GM18909 (cell line): ENCODE measurements around the gene SPACDR.

ENCODE experiments used
- ATAC-seq: cut with Tn5 transposase; IDR thresholded peaks from one replicate; pipeline ENCODE4 v1.9.1; 2021; ENCODE audit warnings: mild to moderate bottlenecking; ENCODE audit not compliant: unreplicated experiment, poor library complexity

SPACDR gene

DNA sequence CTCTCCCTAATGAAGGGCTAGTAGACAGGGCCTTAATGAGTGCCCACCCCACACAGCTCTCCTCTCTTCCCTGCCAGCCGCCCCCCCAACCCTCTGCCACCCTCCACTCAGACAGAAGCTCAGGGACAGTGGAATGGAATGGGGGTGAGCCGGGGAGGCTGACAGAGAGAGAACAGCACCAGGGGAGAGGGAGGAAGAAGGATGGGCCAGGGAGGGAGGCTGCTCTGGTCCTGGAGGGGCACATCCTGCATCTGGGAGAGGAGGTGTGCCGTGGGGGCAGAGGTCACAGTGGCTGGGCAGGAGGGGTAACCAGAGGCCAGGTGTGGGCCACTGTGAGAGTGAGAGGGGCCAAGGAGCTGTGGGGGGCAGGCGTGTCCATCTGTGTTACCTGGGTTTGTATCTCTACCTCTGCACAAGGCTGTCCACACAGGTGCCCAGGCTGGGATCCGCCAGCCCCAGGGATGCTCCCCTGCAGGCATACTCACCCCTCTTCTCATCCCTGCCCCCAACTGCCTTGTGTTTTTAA lies 22.1 kb upstream of the SPACDR start:
- ATAC-seq, result no peak

DNA sequence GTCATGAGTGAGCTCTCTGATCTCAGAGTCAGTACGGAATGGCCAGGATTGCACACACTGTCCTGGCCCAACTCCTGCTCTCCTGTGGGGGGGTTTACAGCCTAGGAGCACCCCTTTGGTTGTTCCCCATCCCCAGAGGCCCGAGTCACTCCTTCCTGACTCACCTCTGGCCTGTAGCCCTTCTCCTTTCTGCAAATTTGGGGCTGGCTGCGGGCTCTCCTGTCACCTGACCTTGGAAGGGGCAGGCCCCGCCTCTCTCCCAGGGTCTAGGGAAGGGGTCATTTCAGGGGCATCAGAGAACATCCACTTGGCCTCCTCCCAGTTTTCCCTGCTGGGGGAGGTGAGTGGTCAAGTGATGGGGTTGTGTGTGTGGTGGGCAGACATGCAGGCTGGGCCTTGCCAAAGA lies 21.4 kb upstream of the SPACDR start:
- no peak for ATAC-seq

DNA sequence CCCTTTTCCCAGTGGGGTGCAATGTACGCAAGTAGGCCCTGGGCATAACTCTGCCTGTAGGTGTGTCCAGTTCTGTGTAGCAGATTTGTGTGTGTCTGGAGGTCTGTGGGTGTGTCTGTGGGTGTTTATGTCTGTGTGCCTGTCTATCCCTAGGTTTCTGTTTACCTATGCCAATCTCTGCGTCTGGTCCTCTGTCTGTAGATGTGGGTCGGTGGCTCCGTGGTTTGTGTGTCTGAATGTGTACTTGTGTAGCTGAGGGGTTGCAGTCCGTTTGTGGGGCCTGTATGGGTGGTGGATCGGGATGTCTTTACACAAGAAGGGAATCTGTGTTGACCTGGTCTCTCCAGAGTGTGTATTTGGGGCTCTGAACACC lies 20.6 kb upstream of the SPACDR start:
- ATAC-seq, result no peak

DNA sequence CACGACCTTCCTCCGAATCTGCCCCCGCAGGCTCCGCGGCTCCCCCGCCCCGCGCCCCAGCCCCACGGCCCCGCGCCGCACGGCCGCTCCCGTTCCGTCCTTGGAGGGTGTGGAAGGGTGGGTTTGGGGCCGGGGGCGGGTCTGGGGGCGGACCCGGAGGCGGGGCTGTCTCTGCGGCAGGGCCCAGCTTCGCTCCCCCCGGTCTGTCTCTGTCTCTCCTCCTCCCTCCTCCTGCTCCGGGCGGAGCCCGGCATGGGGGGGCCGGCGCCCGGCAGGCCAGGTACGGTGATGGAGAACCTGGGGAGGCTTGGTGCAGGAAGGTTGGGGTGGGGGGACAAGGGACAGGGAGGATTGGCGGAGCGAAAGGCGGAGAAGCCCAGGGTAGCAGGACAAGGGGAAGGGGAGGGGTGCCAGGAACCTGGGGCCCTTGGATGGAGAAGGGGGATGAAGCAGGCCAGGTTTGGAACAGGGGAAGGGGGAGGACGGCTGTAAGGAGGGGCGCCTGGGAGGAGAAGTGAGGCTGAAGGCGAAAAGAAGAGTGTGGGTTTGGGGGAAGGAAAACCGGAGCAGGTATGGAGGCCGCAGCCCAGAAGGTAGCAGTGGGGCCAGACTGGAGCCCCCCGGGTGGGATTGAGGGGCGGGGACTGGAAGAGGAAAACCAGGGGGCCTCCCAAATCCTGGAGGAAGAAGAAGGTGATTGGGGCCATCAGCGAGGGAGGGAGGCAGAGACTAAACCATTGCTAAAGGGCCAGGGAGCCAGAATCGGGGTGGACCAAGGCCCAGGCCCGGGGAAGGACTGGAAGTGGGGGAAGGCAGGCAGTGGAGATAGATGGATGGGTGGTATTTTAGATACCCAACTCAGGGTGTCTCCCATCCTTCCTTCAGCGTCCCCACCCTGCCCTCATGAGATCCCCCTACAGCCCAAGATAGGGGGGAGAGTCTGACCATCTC lies 19.9 kb upstream of the SPACDR start, which contains the start of gene NYAP1:
Gene NYAP1 (plus strand): TSS at position 206 of the 951 bp plus-strand sequence. CDS start 1,385 bp downstream, outside the sequence.
- peak; percentile 15 for ATAC-seq

DNA sequence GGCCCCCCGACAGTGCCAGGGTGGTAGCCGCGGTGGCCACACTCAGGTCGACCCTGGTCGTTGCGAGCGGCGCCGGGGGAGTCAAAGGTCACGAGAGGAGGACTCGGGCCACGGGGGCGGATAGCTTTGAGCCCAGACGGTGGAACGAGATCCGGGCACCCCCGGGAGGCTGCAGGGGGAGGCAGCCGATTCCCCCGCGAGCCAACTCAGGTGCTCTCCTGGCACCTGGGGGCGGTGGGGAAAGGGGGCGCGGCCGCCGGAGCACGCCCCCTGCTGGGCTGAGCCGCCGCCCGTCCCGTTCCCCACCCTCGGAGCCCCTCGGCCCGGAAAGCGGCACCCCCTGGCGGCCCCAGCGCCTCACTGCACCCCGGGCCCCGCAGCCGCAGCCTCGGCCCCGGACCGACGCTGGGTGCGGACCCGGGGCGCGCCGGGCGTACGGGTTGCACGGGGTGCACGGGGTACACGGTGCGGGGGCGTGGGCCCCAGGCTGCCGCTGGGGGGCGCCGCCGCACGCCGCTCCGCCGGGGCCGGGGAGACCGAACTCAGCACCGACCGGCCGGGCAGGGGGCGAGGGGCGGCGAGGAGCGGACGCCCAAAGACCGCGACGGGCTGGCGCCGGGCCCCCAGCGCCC lies 19.1 kb upstream of the SPACDR start:
- peak; percentile 68 for ATAC-seq

DNA sequence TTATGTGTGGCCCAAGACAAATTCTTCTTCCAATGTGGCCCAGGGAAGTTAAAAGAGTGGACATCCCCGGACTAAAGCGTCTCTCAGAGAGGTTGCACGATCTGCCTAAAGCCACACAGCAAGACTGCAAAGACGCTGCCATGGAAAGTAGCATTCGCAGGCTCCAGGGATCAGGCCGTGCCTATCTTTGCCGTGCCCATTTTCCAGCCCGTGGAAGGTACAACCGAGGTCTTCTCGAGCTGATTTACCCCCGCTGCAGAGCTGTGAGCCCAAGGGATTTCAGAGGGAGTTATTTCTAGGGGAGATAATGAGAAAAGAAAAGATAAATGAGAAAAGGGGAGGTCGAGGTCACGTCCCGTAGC lies 18.6 kb upstream of the SPACDR start:
- ATAC-seq, result no peak

DNA sequence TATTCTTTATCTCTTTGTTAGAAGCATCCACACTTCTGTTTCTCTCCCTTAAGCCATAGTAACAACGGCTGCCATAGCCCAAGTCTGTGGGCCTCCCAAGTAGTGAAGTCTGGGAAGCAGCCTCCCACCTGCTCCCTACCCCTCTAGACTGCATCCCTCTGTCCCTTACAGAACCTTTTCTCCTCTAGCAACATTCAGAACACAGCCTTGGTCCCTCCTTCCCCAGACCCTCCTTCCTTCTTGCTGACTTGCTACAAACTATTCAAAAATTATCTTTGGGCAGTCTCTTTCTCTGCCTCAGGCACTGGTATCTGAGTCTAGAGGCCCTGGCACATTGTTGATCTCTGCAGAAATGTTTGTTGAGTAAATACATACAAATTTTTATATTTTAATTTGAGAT lies 17.4 kb upstream of the SPACDR start:
- ATAC-seq, result no peak

DNA sequence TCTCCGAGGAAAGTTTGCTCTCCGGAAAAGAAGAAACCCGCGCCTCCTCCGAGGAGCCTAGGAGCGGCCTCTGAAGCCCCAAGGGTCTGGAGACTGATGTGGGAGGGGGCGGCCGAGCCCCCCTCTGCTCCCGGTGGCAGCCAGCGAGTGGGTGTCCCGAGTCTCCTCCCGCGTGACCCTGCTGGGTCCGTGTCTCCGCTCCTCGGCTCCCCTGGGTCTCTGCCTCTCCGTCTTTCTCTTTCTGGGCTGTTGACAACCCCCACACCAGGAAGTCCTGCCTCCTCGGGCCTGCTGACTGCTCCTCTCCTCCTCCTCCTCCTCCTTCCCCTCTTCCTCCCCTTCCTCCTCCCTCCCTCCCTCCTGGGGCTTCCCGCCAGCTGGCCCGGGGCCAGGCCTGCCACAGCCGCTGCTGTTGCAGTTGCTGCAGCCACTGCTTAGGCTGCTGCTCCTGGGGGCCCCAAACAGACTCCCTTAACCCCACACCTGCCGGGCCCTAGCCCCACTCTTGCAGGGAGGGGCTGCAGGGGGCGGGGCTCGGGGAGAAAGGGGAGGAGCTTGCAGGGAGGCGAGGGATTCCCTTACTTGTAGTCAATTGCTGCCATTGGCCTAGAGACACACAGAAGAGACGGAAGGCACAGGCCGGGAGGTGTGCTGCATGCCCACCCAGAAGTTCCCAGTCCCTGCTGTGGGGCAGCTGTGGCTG lies 15.0 kb upstream of the SPACDR start, which contains the start of gene TSC22D4:
Gene TSC22D4 (minus strand): TSS at position 257 of the 703 bp plus-strand sequence. CDS start 1,176 bp downstream, outside the sequence.
- ATAC-seq, result peak; percentile 64

DNA sequence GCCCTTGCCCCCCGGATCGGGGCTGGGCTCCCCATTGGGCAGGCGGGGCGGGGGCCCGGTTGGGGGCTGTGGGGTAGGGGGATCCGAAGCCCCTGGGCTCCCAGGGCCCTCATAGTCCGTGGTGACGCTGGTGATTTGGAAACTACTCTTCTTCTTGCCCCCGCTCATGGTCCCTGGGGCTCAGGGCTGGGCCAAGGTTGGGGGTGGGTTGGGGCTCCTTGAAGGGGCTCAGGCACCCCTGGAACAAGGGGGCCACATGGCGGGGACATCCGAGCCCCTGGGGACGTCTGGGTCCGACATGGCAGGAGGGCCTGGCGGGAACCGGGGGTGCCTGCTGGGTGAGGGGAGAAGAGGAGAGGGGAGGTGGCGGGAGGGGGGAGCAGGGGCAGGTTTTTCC lies 13.8 kb upstream of the SPACDR start:
- no peak for ATAC-seq

DNA sequence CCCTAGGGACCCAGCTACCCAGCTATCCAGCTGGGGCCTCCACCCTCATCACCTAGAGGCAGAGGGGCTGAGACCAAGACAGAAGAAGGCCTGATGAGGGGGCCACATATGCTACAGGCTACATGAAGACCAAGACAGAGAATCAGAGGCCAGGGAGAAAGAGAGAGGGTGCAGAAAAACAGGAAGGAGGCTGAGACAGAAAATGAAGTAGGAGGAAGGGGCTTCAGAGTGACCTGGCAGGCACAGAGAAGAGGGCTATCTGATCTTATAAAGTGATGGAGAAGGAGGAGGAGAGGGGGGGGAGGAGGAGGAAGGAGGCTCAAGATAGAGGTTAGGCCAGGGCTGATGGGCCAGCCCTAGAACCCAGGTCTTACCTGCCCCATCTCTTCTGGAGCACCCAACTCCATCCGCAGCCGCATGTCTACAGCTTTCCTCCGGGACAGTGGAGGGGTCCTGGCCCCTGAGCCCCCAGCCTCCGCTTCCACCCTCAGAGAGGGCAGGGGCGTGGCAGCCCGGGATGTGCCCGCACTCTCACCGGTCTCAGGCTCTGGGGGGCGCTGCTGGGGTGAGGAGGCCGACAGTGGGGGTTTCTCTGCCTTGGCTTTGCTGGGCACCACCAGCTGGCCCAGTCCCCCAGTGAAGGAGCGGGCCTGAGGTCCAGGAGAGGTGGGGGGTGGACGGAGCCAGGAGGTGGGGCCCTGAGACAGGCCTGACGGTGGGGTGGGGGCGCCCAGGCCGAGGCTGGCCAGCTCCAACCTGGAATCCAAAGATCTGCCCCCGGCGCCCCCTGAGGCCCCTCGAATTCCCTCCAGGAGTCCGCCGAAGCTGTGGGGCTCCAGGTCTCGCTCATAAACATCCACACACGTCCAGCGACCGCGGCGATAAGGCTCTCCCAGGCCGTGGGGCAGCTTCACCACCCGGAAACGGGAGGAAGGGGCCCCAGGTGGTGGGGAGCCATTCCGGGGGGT lies 13.1 kb upstream of the SPACDR start:
- ATAC-seq, result no peak

DNA sequence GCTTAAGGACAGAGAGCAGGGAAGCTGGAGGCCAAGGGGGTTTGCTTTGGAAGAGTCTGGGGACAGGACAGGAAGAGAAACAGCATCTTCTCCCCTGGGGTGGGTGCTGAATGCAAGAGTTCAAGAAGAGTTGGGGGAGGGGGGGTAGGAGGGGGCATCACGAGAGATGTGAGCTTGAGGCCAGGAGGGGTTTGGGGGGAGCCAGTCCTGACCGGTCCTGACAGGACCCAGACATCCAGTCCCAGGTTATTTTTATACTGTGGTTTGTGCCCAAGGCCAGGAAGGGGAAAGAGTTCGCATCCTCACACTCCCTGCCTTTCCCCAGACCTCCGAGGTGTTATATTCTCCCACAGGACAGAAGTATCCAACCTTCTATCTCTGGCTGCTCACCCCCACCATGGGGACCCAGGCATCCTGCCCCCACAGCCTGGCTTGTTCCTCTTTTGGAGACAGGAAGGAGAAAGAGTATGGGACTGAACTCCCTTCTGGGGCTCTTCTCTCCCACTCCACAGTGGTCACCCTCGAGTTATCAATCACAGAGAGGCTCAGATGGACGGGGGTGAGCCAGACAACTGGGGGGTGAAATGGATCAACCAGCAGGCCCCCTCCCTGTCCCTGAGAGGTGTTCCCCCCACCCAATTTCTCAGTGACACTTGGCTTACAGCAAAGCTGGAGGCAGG lies 12.2 kb upstream of the SPACDR start:
- ATAC-seq, result no peak

DNA sequence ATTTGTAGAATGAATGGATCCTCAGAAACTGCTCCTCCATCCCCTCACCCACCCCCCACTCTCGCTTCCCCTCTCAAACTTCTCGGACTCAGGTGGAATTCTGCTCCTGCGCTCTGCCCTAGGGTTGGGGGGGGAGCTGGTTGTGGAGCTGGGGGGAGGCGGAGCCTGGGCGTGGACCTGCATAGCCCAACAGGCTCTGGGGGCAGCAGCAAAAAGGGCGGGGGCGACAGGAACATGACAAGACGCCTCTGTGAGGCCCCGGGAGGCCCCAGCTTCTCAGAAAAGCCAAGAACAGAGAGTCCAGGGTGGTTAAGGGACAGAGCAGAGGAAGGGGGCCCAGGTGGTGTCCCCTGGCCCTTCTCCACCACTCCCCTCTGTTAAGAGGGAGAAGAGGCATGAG lies 11.5 kb upstream of the SPACDR start:
- ATAC-seq, result no peak

DNA sequence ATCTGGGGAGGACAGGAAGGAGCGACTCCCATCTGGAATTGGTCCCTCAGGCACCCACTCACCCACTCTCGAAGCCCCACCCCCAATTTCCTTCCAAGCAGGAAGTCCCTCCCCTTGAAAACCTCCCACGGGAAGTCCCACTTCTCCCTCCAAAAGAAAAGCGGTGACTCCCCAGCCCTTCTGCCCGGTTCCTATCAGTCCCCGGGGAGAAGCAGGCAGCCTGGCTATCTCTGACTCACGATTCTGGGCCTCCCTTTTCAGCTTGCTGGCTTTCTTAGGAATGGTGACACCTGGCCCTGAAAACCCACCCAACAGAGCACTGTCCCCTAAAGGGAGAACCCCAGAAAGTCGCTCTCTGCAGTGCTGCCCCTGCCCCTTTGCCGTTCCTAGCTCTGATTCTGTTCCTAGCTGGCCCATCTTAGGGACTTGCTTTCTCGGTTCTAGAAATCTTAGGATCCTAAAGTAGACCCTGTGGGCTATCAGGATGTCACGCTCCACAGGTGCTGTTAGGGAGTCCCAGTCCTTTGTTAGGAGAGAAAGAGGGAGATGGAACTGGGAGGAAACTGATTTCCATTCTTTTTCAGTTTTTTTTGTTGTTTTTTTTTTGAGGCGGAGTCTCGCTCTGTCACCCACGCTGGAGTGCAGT lies 8.9 kb upstream of the SPACDR start:
- no peak for ATAC-seq

DNA sequence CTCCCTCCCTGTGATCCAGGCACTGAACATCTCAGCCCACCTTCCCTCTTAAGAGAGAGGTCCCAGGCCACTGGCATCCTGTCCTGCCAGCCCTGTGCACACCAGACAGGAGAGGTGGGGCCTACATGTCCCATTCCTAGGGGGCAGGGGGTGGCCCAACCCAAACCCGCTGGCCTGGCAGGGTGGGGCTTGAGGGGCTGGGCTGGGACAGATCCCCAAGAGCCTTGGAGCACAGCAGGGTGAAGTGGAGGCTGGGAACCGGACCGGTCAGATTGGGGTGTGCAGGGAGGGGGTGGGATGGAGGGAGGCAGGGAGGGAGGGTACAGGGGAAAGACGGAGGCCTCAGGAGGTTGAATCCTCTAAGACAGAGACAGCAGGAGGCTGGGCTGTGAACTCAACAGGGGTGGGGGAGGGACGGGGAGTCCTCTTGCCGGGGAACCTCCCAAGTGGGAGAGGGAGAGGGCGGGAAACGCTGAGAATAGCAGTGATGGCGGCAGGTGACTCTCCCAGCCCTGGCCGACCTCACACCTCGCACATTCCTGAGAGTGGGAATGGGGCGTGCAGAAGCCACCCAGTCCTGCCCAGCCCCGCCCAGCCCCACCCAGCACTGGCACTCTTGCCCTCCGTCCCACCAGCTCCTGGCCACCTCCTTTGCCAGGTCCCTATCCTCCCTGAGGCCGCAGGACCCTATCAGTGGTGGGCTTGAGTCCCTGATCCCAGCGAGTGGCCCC lies 8.2 kb upstream of the SPACDR start:
- no peak for ATAC-seq

DNA sequence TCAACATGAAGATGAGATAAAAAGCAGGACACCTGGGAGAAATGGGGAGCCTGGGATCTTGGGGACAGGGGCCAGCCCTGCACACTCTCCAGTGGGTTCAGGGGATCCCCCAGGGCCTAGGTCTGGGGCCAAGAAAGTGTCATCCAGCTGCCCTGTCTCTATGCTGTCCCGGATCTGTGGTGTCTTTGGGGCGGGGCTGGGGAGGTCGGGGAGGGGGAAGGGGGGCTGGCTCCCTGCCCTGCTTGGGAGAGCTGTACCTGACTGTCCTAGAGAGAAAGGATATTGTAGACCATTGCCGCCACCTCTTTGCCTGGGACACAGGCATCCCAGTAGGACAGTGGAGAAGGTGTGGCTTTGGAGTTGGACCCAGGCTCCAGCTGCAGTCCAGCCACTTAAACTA lies 7.0 kb upstream of the SPACDR start:
- no peak for ATAC-seq

DNA sequence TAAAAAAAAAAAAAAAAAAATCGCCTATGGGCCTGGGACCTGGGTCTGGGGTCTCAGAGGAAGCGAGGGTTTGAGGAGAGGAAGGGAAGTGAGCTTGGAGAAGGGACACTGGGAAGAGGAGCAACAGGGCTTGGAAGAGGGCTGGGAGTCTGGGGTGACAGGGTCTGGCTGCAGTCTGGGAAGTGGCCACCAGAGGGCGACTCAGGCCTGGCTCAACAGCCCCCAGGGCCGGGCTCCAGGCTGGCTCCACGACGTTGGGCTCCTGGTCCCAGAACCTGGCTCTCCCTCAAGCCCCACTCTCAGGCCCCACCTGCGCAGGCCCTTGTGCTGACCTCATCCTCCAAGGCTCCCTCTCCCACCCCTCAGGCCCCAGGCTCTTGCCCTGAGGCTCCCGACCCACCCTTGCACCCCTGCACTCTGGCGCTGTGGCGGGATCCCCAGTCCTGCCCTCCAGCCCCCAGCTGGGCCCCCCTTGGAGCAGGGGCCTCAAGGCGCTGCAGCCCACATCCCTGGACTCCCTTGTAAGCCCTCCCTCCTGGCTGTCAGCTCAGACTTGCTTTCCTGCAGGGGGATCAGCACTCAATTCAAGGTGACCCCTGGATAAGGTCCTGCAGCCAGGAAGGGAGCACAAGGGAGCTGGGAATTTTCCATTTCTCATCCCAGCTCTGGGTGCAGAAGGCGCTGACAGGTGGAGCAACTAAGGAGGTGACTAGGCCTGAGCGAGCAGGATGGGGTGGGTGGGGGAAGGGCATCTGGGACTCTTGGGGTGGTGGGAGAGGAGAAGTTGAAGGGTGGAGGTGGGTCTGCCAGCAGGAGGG lies 5.4 kb upstream of the SPACDR start:
- peak; percentile 65 for ATAC-seq
